T-helper 9 cell (primary cell): ENCODE data around the gene GPR17.

ENCODE experiments used
- DNase-seq: peaks from one replicate; pipeline ENCODE4 v3.0.0-alpha.2; 2020

GPR17 gene

GRCh38 chr2:127630864-127631540 is 15.0 kb upstream of the GPR17 start:
- no peak for DNase-seq

GRCh38 chr2:127631541-127631996 is 14.4 kb upstream of the GPR17 start:
- no peak for DNase-seq

- DNase-seq = no peak
These were observed 13.9 kb upstream of the GPR17 start for GRCh38 chr2:127631997-127632581.

GRCh38 chr2:127632592-127633489 is 13.1 kb upstream of the GPR17 start:
- no peak for DNase-seq

GRCh38 chr2:127633556-127634065 is 12.3 kb upstream of the GPR17 start:
- no peak for DNase-seq

- no peak for DNase-seq
These were observed 11.8 kb upstream of the GPR17 start for GRCh38 chr2:127634066-127634617.

- no peak for DNase-seq
These were observed 11.2 kb upstream of the GPR17 start for GRCh38 chr2:127634626-127635379.

- DNase-seq = no peak
These were observed 10.3 kb upstream of the GPR17 start for GRCh38 chr2:127635380-127636237.

GRCh38 chr2:127636248-127637235 is 9.4 kb upstream of the GPR17 start:
- no peak for DNase-seq

GRCh38 chr2:127637236-127637630 is 8.7 kb upstream of the GPR17 start:
- no peak for DNase-seq

- no peak for DNase-seq
These were observed 8.2 kb upstream of the GPR17 start for GRCh38 chr2:127637725-127638252.

GRCh38 chr2:127638361-127639110 is 7.4 kb upstream of the GPR17 start:
- no peak for DNase-seq

- no peak for DNase-seq
These were observed 6.9 kb upstream of the GPR17 start for GRCh38 chr2:127639111-127639474.

GRCh38 chr2:127640082-127641072 is 5.6 kb upstream of the GPR17 start:
- no peak for DNase-seq

GRCh38 chr2:127641133-127641532 is 4.8 kb upstream of the GPR17 start:
- DNase-seq = no peak

- peak; percentile 37 for DNase-seq
These were observed 4.0 kb upstream of the GPR17 start for GRCh38 chr2:127641846-127642507.
